Stimulated activated CD4-positive, alpha-beta T cell treated with anti-CD3 and anti-CD28 coated beads, Interleukin-12 subunit alpha, Interleukin-12 subunit beta, amount 100 ng/mL, for 48 hours (primary cell): Measurements from ENCODE around the gene RPRML.
"Not testable (repeated sequence)": the region's sequence is repeated elsewhere in the genome, so short reads cannot be mapped to it uniquely, and the experiment has no call there.

Experiments used
- DNase-seq, 3 donors: peaks; one replicate each; pipeline ENCODE4 v3.0.0-alpha.2; 2020; ENCODE audit warnings: low read depth in 2 of 3, low spot score in 1 of 3

RPRML gene

GRCh38 chr17:46976626-46977270, 2.3 kb downstream of the RPRML start:
- DNase-seq: no peak

- DNase-seq: no peak
Measured at GRCh38 chr17:46975287-46975686, 3.8 kb downstream of the RPRML start.

- DNase-seq: no peak
Measured at GRCh38 chr17:46974086-46974485, 5.0 kb downstream of the RPRML start.

- no peak for DNase-seq
Measured at GRCh38 chr17:46972346-46972745, 6.7 kb downstream of the RPRML start.

- DNase-seq: no peak
Measured at GRCh38 chr17:46971647-46972300, 7.3 kb downstream of the RPRML start.

- no peak for DNase-seq
Measured at GRCh38 chr17:46968896-46969295, 10.2 kb downstream of the RPRML start.

- DNase-seq: no peak
Measured at GRCh38 chr17:46968224-46968834, 10.7 kb downstream of the RPRML start.

- no peak for DNase-seq
Measured at GRCh38 chr17:46964315-46965265, 14.5 kb downstream of the RPRML start.

- DNase-seq: no peak
Measured at GRCh38 chr17:46963571-46963970, 15.5 kb downstream of the RPRML start.

GRCh38 chr17:46962374-46962790, 16.7 kb downstream of the RPRML start:
- no peak for DNase-seq

- no peak for DNase-seq
Measured at GRCh38 chr17:46960152-46960551, 18.9 kb downstream of the RPRML start.

- DNase-seq: no peak
Measured at GRCh38 chr17:46958041-46958591, 20.9 kb downstream of the RPRML start.

GRCh38 chr17:46953191-46953590, 25.9 kb downstream of the RPRML start:
- not testable (repeated sequence) for DNase-seq

GRCh38 chr17:46952115-46952514, 26.9 kb downstream of the RPRML start:
- DNase-seq: no peak

- DNase-seq: no peak
Measured at GRCh38 chr17:46951706-46952105, 27.3 kb downstream of the RPRML start.

GRCh38 chr17:46950997-46951621, 27.9 kb downstream of the RPRML start:
- DNase-seq: no peak

- DNase-seq: no peak
Measured at GRCh38 chr17:46950342-46950996, 28.6 kb downstream of the RPRML start.

- DNase-seq: no peak
Measured at GRCh38 chr17:46949291-46950174, 29.5 kb downstream of the RPRML start.

- no peak for DNase-seq
Measured at GRCh38 chr17:46948544-46948943, 30.5 kb downstream of the RPRML start.
